ENCODE results near the gene FAF1. TPM values are rescaled to one million over a fixed set of nuclear protein-coding genes. Genes with fewer than 3 reads are reported as not detected.

The FAF1 gene
- polyA plus RNA-seq, 1 of the 3 experiments (the other 2 are of a cell fraction) = 8.7 TPM

DNA sequence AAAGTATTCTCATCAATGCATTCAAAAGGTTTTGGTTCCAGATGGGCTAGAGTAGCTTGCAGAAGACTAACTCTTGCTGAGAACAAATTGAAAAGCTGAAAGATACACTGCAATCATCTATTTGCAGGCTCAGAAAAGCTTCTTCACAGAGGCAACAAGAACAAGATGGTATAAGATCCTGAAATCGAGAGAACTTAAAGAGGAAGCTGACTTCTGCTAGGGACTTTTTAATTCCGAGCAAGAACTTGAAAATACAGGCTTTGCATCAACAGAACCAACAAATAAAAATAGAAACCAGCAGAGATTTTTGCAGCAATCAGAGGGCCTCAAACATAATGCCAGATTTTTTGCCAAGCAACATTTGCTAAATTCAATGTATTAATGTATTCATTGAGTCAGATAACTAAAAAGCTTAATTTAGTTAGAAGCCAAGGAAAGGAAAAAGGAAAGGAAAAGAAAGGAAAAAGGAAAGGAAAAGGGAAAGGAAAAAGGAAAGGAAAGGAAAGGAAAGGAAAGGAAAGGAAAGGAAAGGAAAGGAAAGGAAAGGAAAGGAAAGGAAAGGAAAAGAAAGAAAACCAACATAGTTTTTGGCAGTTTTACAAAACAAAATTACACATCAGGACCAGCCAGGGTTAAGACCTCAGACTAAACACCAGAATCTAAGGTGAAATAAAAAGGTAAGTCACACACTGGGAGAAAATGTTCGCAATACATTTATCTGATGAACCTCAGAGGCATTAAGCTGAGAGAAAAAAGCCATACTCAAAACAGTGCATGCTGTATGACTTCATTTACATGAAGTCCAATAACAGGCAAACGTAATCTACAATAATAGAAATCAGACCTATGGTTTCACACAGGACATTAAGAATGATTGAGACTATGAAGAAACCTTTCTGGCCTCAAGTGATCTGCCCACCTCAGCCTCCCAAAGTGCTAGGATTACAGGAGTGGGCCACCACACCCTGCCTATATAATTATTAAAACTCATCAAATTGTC lies 42.6 kb downstream of the FAF1 start:
- H3K4me3 ChIP-seq (ENCODE audit: low read depth in 2 of 2, low read length in 1 of 2) = no peak overlapping the region
- no peak for TF ChIP-seq NRF1 (IDR thresholded peaks at IDR 0.05; ENCODE audit: low read depth, low read length)
- no peak for TF ChIP-seq TCF12 (IDR thresholded peaks at IDR 0.05)
- TF ChIP-seq TEAD4 (IDR thresholded peaks at IDR 0.05; ENCODE audit: borderline replicate concordance, insufficient read depth) = no peak
- TF ChIP-seq JUND (IDR thresholded peaks at IDR 0.05) = no peak
- TF ChIP-seq, protein P1, sequence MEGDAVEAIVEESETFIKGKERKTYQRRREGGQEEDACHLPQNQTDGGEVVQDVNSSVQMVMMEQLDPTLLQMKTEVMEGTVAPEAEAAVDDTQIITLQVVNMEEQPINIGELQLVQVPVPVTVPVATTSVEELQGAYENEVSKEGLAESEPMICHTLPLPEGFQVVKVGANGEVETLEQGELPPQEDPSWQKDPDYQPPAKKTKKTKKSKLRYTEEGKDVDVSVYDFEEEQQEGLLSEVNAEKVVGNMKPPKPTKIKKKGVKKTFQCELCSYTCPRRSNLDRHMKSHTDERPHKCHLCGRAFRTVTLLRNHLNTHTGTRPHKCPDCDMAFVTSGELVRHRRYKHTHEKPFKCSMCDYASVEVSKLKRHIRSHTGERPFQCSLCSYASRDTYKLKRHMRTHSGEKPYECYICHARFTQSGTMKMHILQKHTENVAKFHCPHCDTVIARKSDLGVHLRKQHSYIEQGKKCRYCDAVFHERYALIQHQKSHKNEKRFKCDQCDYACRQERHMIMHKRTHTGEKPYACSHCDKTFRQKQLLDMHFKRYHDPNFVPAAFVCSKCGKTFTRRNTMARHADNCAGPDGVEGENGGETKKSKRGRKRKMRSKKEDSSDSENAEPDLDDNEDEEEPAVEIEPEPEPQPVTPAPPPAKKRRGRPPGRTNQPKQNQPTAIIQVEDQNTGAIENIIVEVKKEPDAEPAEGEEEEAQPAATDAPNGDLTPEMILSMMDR (IDR thresholded peaks at IDR 0.05) = no peak
- no peak for TF ChIP-seq MXI1 (IDR thresholded peaks at IDR 0.05; ENCODE audit: low read depth, low read length)
- TF ChIP-seq RCOR1 (IDR thresholded peaks at IDR 0.05; ENCODE audit: low read length) = no peak
- TF ChIP-seq EP300 (IDR thresholded peaks at IDR 0.05; ENCODE audit: borderline replicate concordance in 1 of 2, low read depth in 1 of 2, low read length in 1 of 2) = no peak
- no peak for TF ChIP-seq NFIC (IDR thresholded peaks at IDR 0.05; ENCODE audit: borderline replicate concordance)
- no peak for TF ChIP-seq ZBTB33 (IDR thresholded peaks at IDR 0.05; ENCODE audit: borderline replicate concordance, low read depth)
- no peak for TF ChIP-seq MAX (IDR thresholded peaks at IDR 0.05; ENCODE audit: low read depth)
- no peak for TF ChIP-seq GABPA (IDR thresholded peaks at IDR 0.05; ENCODE audit: low read depth)
- no peak for TF ChIP-seq EZH2phosphoT487 (IDR thresholded peaks at IDR 0.05; ENCODE audit: borderline replicate concordance, low read depth)
- no peaks in the 10 kb centered on the region for H4K20me1 ChIP-seq (ENCODE audit: insufficient read depth)
- H2AFZ ChIP-seq (ENCODE audit: low read depth) = no peak overlapping the region
- H3K9me2 ChIP-seq = no peaks in the 10 kb centered on the region
- H3K27me3 ChIP-seq (ENCODE audit: insufficient read depth) = no peaks in the 10 kb centered on the region
- no peak overlapping the region for H3K27ac ChIP-seq (ENCODE audit: low read depth in 2 of 2, low read length in 1 of 2)
- DNase-seq = no peak
- H3K36me3 ChIP-seq (replicated peaks in 1 of 2; ENCODE audit: control insufficient read depth in 1 of 2, insufficient read depth in 2 of 2, low read length in 1 of 2) = no peaks in the 10 kb centered on the region
- H3K79me2 ChIP-seq (ENCODE audit: insufficient read depth) = peaks cover 78% of the 10 kb centered on the region
- ChIA-PET POLR2A (no interaction called here), CTCF (interaction anchor here (1.6 to 2.8 kb wide), 2 partner anchors 12 to 272 kb away, joined by 7 to 13 read pairs; no protein-coding TSS in a partner anchor)
- no peak overlapping the region for H3K4me2 ChIP-seq
- WGBS (ENCODE audit: low lambda C conversion rate) = 78% methylated on average over 4 of the region's 4 CpGs
- no peaks in the 10 kb centered on the region for H3K9me3 ChIP-seq
- no peaks in the 10 kb centered on the region for H3F3A ChIP-seq (replicated peaks; ENCODE audit: insufficient read depth)
- H3K4me1 ChIP-seq (ENCODE audit: control insufficient read depth in 1 of 2, insufficient read depth in 2 of 2, low read depth in 1 of 2, low read length in 1 of 2) = no peaks in the 10 kb centered on the region
- no peak overlapping the region for H3K9ac ChIP-seq
